ENCODE measurements around the gene NID1. TPM values are rescaled to one million over a fixed set of nuclear protein-coding genes. Genes with fewer than 3 reads are reported as not detected.
A peak's percentile ranks its signal among the peaks of the same experiment; 100 is the strongest.

Gene NID1
- total and polyA plus RNA-seq, 2 donors (not counting 3 experiments of a cell fraction or from before 2014, with no cell fraction given): 87.0 to 109 TPM

DNA sequence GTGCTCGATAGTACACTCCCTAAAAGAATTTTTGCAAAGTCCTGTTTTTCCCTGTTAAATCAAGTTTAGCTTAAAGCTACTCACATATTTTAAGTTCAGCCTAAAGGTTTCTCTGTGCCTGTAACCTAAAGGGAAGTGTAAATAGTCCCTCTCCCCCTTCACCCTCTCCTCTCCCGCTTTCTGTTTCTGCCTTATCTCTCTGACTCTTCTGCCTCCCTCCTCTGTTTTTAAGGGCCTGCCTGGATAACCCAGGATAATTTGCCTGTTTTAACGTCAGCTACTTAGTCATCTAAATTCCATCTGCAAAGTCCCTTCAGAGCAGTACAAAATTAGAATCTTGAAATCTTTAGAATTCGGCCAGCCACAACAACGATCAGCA lies 92.6 kb downstream of the NID1 start:
- H2AFZ ChIP-seq (ENCODE audit: low read depth, low read length): peak overlapping the region; percentile 90
- no peaks in the 10 kb centered on the region for H3K79me2 ChIP-seq (ENCODE audit: control insufficient read depth, insufficient read depth, low read length)
- CTCF ChIA-PET: interaction anchor here (0.5 to 5.0 kb wide), 97 partner anchors 9 to 913 kb away, joined by 3 to 124 read pairs (median 5); partner anchors contain the start of genes B3GALNT2, GNG4, LYST and NID1
- DNase-seq (ENCODE audit: low read depth, low spot score): no peak
- peak; percentile 33 for FAIRE-seq
- H3K27me3 ChIP-seq (ENCODE audit: control insufficient read depth in 2 of 2, insufficient read depth in 2 of 2, low read length in 2 of 2): no peaks in the 10 kb centered on the region
- peak overlapping the region; percentile 73 for H3K4me2 ChIP-seq (ENCODE audit: insufficient read depth, low read length)
- dilution Hi-C loops (cut with MboI; ENCODE audit: extremely low pct_ligation_motif_present, low sequenced_read_pairs) (no loop called here), intact Hi-C loops (cut with micrococcal nuclease) (loop anchor here (1.0 kb wide), 3 partner anchors 12 to 55 kb away; no protein-coding TSS in a partner anchor)
- no peak overlapping the region for H3K4me3 ChIP-seq (replicated peaks in 1 of 3; ENCODE audit: insufficient read depth in 1 of 3, low read depth in 1 of 3, low read length in 3 of 3)
- TF ChIP-seq JUN (IDR thresholded peaks at IDR 0.05; ENCODE audit: borderline replicate concordance, insufficient read depth, insufficient read length, low read depth): no peak
- no peak for TF ChIP-seq FOS (IDR thresholded peaks at IDR 0.05; ENCODE audit: borderline replicate concordance, insufficient read depth, low read length)
- TF ChIP-seq, protein P1, sequence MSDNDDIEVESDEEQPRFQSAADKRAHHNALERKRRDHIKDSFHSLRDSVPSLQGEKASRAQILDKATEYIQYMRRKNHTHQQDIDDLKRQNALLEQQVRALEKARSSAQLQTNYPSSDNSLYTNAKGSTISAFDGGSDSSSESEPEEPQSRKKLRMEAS (IDR thresholded peaks at IDR 0.05; ENCODE audit: insufficient read depth, insufficient read length): no peak
- no peak for TF ChIP-seq POLR2AphosphoS5 (IDR thresholded peaks at IDR 0.05; ENCODE audit: insufficient read depth, low read depth, low read length)
- TF ChIP-seq POLR2A (IDR thresholded peaks at IDR 0.05; ENCODE audit: low read depth, low read length): no peak
- TF ChIP-seq, protein P2, sequence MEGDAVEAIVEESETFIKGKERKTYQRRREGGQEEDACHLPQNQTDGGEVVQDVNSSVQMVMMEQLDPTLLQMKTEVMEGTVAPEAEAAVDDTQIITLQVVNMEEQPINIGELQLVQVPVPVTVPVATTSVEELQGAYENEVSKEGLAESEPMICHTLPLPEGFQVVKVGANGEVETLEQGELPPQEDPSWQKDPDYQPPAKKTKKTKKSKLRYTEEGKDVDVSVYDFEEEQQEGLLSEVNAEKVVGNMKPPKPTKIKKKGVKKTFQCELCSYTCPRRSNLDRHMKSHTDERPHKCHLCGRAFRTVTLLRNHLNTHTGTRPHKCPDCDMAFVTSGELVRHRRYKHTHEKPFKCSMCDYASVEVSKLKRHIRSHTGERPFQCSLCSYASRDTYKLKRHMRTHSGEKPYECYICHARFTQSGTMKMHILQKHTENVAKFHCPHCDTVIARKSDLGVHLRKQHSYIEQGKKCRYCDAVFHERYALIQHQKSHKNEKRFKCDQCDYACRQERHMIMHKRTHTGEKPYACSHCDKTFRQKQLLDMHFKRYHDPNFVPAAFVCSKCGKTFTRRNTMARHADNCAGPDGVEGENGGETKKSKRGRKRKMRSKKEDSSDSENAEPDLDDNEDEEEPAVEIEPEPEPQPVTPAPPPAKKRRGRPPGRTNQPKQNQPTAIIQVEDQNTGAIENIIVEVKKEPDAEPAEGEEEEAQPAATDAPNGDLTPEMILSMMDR (IDR thresholded peaks at IDR 0.05; ENCODE audit: extremely low read depth in 1 of 2, insufficient read depth in 1 of 2, low read depth in 1 of 2, low read length in 2 of 2): no peak
- TF ChIP-seq MYC (IDR thresholded peaks at IDR 0.05; ENCODE audit: low read depth, low read length): no peak
- TF ChIP-seq GATA2 (IDR thresholded peaks at IDR 0.05; ENCODE audit: insufficient read depth, insufficient read length, low read depth, low read length): no peak
- TF ChIP-seq EZH2 (IDR thresholded peaks at IDR 0.05; ENCODE audit: borderline replicate concordance, low read depth, low read length, severe bottlenecking): no peak
- H3K9me3 ChIP-seq (replicated peaks; ENCODE audit: control insufficient read depth, insufficient read depth, low read length): no peaks in the 10 kb centered on the region
- H4K20me1 ChIP-seq (replicated peaks; ENCODE audit: control insufficient read depth, extremely low read depth, insufficient read depth, low read length): no peaks in the 10 kb centered on the region
- peaks cover 22% of the 10 kb centered on the region for H3K4me1 ChIP-seq (ENCODE audit: control insufficient read depth, extremely low read depth, insufficient read depth, low read length)
- H3K27ac ChIP-seq (ENCODE audit: insufficient read depth, low read depth, low read length): peak overlapping the region; percentile 64
- POLR2A ChIA-PET: interaction anchor here (0.5 to 1.4 kb wide), 4 partner anchors 11 to 521 kb away, joined by 3 to 9 read pairs (median 5); partner anchors contain the start of gene B3GALNT2
- peaks cover 0 to under 1% of the 10 kb centered on the region in 2 experiments for H3K36me3 ChIP-seq (ENCODE audit: control insufficient read depth in 2 of 2, extremely low read depth in 1 of 2, insufficient read depth in 2 of 2, low read length in 2 of 2)
- H3K9me1 ChIP-seq (replicated peaks; ENCODE audit: control insufficient read depth, extremely low read depth, insufficient read depth, low read length): no peaks in the 10 kb centered on the region
- no TSS peak for BruUV-seq (replicated peaks)
- H3K9ac ChIP-seq (replicated peaks; ENCODE audit: extremely low read depth, insufficient read depth, low read length): peak overlapping the region; percentile 60

All from endothelial cell of umbilical vein (primary cell).